Gastrocnemius medialis (tissue), 4 donors: Measurements from ENCODE around the gene TUFM.

Experiments
- CTCF ChIP-seq, 5 experiments: fragments of 450-650 bp in 3 of 5; fragments of 200-600 bp in 2 of 5; sonication (generic) in 2 of 5; IDR thresholded peaks in 4 of 5; conservative IDR thresholded peaks in 1 of 5; 1 replicate in 4 of 5; 2 replicates in 1 of 5; pipeline ENCODE4 v1.5.1; 2016 to 2019; ENCODE audit warnings: antibody characterized with exemption in 5 of 5, mild to moderate bottlenecking in 3 of 5, moderate library complexity in 3 of 5
- POLR2A ChIP-seq, 2 donors: fragments of 450-650 bp; IDR thresholded peaks; one replicate each; pipeline ENCODE4 v1.6.1; 2017; ENCODE audit warnings: antibody characterized with exemption in 2 of 2, mild to moderate bottlenecking in 2 of 2, moderate library complexity in 2 of 2

- TF ChIP-seq POLR2A (IDR thresholded peaks at IDR 0.05), result no peak
- no peak for TF ChIP-seq CTCF (IDR thresholded peaks at IDR 0.05 in 4 of 5, conservative IDR thresholded peaks at IDR 0.05 in 1 of 5)
These were observed 12.3 kb upstream of the TUFM start for GRCh38 chr16:28858421-28858820.
